Skeletal muscle satellite cell (primary cell): ENCODE data around the gene MAGI2. TPM values are rescaled to one million over a fixed set of nuclear protein-coding genes. Genes with fewer than 3 reads are reported as not detected.

Experiments used
- H3K27me3 ChIP-seq: 2 replicates; pipeline ENCODE4 v1.7.0; 2013; ENCODE audit warnings: low read length; ENCODE audit not compliant: control insufficient read depth, insufficient read depth
- H3K36me3 ChIP-seq: 2 replicates; pipeline ENCODE4 v1.7.0; 2013; ENCODE audit warnings: mild to moderate bottlenecking, control low read depth, low read length; ENCODE audit not compliant: insufficient read depth
- H3K4me1 ChIP-seq: 2 replicates; pipeline ENCODE4 v1.7.0; 2013; ENCODE audit warnings: low read length; ENCODE audit not compliant: control insufficient read depth, insufficient read depth
- H3K4me2 ChIP-seq: 2 replicates; pipeline ENCODE4 v1.7.0; 2013; ENCODE audit warnings: mild to moderate bottlenecking, low read length
- H3K4me3 ChIP-seq: 2 replicates; pipeline ENCODE4 v1.7.0; 2013; ENCODE audit warnings: low read length
- H3K9ac ChIP-seq: 2 replicates; pipeline ENCODE4 v1.7.0; 2013; ENCODE audit warnings: mild to moderate bottlenecking, low read depth, low read length, moderate library complexity
- H3K9me3 ChIP-seq: replicated peaks from 2 replicates; pipeline ENCODE4 v1.7.0; 2013; ENCODE audit warnings: mild to moderate bottlenecking, control low read depth, low read length
- total RNA-seq: library from RNA; depleted of rRNA; stranded (reverse); fragments of >200 nt; gene quantifications from 2 replicates; pipeline ENCODE4 v1.2.3, GENCODE V29; 2012; rRNA removed

MAGI2 gene
- 5.5 and 8.9 TPM in 2 replicates for total RNA-seq

DNA sequence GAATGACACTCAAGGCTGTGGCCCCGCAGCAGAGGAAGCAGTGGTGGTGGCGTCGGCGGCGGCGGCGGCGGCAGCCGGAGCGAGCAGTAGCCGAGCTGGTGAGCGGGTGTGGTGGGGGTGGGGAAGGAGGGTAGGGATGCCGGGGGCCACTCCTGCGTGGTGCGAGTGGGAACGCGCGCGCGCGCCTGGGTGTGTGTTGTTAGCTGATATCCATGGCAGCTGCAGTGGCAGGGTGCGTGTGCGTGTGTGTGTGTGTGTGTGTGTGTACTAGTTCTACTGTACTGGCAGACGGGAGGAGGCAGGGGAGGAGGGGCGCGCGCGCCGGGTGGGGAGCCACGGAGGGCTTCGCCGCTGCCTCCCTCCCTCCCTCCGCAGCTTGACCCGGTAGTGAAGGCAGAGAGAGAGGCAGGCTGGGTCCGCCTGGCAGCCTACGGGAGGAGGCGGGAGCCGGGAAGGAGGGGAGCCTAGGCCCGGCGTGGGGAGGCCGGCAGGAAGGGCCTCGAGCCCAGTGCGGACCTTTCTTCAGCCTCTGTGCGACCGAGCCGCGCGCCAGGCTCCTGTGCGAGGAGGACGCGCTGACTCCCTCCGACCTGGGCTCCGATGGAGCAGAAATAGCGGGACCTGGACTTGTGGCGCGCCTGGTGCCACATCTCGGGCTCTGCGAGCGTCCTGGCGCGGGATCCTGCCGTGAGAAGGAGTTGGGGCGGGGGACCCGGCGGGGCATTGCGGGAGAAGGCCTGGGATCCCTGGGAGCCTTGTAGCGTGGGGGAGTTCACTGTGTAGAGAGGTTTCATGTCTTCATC, at the start of gene MAGI2:
Gene MAGI2 (minus strand): TSS at position 110 of the 803 bp plus-strand sequence. CDS start 347 bp downstream, outside the sequence.
- no peaks in the 10 kb centered on the region for H3K27me3 ChIP-seq
- peak within 1 kb of the TSS; percentile 92 for H3K4me3 ChIP-seq
- peak within 1 kb of the TSS; percentile 94 for H3K9ac ChIP-seq
- H3K9me3 ChIP-seq: no peaks in the 10 kb centered on the region
- peaks cover 16% of the 10 kb centered on the region for H3K4me1 ChIP-seq
- H3K4me2 ChIP-seq: peak within 1 kb of the TSS; percentile 99
- peaks cover 3% of the 10 kb centered on the region for H3K36me3 ChIP-seq

DNA sequence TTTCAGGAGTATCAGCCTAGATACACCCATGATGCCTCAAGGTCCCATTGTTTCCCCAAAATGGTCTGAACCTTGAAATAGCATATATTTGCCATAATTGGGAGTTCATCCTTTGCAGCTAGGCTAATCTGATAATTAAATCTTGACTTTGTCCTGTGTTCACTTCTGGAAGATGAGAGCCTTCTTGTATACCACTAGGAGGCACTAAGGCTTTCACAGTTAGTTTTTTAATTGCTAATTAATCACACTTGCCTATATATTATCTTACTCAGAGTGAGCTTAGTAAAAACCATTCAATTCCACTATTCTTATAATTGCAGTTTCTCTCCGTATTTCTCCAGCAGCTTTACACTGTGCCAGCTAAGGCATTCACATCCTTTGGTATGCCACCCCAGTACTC, 48.7 kb upstream of the MAGI2 start:
- Histone ChIP-seq H3K4me3 (no peak overlapping the region), H3K27me3 (no peaks in the 10 kb centered on the region), H3K9me3 (no peaks in the 10 kb centered on the region), H3K36me3 (no peaks in the 10 kb centered on the region), H3K4me2 (no peak overlapping the region), H3K4me1 (peaks cover 17% of the 10 kb centered on the region), H3K9ac (no peak overlapping the region)

- Histone ChIP-seq H3K9ac (no peak overlapping the region), H3K36me3 (no peaks in the 10 kb centered on the region), H3K4me1 (peaks cover 17% of the 10 kb centered on the region), H3K4me2 (no peak overlapping the region), H3K9me3 (no peaks in the 10 kb centered on the region), H3K4me3 (no peak overlapping the region), H3K27me3 (no peaks in the 10 kb centered on the region)
Measured at GRCh38 chr7:79500759-79501158, 47.3 kb upstream of the MAGI2 start.

- H3K9me3 ChIP-seq: no peaks in the 10 kb centered on the region
- H3K4me1 ChIP-seq: peaks cover 17% of the 10 kb centered on the region
- no peak overlapping the region for H3K4me2 ChIP-seq
- H3K27me3 ChIP-seq: no peaks in the 10 kb centered on the region
- H3K36me3 ChIP-seq: no peaks in the 10 kb centered on the region
- no peak overlapping the region for H3K4me3 ChIP-seq
- no peak overlapping the region for H3K9ac ChIP-seq
Measured at GRCh38 chr7:79497728-79498127, 44.3 kb upstream of the MAGI2 start.

GRCh38 chr7:79495544-79496272, 42.2 kb upstream of the MAGI2 start:
- no peaks in the 10 kb centered on the region for H3K36me3 ChIP-seq
- peaks cover 17% of the 10 kb centered on the region for H3K4me1 ChIP-seq
- H3K27me3 ChIP-seq: no peaks in the 10 kb centered on the region
- peak overlapping the region; percentile 12 for H3K9ac ChIP-seq
- no peak overlapping the region for H3K4me3 ChIP-seq
- H3K9me3 ChIP-seq: no peaks in the 10 kb centered on the region
- peak overlapping the region; percentile 67 for H3K4me2 ChIP-seq

DNA sequence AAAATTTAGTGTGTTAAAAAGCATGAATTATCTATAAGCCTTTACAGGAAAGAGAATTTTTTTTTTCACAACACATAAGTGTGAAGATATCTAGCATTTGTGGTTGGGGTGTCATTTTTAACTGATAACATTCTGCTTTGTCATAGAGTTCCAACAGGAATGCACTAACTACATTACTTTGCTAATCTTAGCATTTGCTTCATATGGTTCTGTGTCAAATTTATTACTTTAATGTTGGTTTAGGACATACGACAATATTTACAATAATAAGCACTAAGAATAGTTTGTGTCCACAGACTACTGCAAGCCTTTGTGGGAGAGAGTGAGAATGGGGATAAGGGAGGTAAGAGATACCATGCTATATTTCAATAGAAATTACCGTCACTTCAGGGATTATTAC, 40.6 kb upstream of the MAGI2 start:
- Histone ChIP-seq H3K27me3 (no peaks in the 10 kb centered on the region), H3K4me1 (peaks cover 17% of the 10 kb centered on the region), H3K4me3 (no peak overlapping the region), H3K9ac (no peak overlapping the region), H3K4me2 (no peak overlapping the region), H3K9me3 (no peaks in the 10 kb centered on the region), H3K36me3 (no peaks in the 10 kb centered on the region)

DNA sequence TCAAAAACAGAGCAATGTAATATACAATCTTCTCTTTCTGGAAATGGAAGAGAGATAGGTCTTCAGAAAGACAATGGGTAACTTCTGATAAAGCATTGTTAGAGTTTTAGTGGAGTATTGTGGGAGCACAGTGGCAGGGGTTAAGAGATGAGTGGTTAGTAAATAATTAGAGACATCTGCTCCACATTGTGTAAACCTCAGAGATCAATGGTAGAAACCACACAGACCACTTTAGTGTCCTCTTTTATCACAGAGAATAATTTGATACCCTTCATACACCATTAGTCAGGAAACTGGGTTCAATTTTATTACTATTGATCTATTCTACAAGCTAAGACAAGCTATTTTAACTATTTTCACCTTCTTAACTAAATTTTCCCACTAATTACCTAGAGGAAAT, 35.9 kb upstream of the MAGI2 start:
- H3K4me3 ChIP-seq: no peak overlapping the region
- H3K4me2 ChIP-seq: no peak overlapping the region
- H3K4me1 ChIP-seq: no peaks in the 10 kb centered on the region
- no peak overlapping the region for H3K9ac ChIP-seq
- H3K27me3 ChIP-seq: no peaks in the 10 kb centered on the region
- no peaks in the 10 kb centered on the region for H3K36me3 ChIP-seq
- H3K9me3 ChIP-seq: no peaks in the 10 kb centered on the region

DNA sequence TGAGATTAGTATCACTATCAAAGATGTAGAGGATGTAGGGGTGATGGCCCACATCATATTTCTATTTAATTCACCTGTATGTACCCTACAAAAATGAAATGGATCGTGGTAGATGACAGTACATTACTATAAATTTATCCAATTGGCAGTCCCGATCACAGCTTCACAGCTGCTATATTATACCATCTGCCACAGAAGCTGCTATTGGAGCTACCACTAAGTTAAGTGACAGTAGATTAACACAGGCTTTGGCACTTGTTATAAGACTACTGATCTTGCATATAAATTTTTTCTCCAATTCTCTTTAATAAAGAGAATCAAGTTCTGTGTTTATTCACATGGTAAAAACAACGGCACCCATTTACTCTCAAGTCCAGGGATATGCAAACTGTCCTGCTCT, 24.9 kb upstream of the MAGI2 start:
- Histone ChIP-seq H3K36me3 (no peaks in the 10 kb centered on the region), H3K27me3 (no peaks in the 10 kb centered on the region), H3K4me2 (no peak overlapping the region), H3K9me3 (no peaks in the 10 kb centered on the region), H3K9ac (no peak overlapping the region), H3K4me1 (no peaks in the 10 kb centered on the region), H3K4me3 (no peak overlapping the region)

GRCh38 chr7:79475455-79475854, 22.0 kb upstream of the MAGI2 start:
- Histone ChIP-seq H3K9ac (no peak overlapping the region), H3K27me3 (no peaks in the 10 kb centered on the region), H3K9me3 (no peaks in the 10 kb centered on the region), H3K4me1 (no peaks in the 10 kb centered on the region), H3K4me2 (no peak overlapping the region), H3K36me3 (peaks cover 7% of the 10 kb centered on the region), H3K4me3 (no peak overlapping the region)

DNA sequence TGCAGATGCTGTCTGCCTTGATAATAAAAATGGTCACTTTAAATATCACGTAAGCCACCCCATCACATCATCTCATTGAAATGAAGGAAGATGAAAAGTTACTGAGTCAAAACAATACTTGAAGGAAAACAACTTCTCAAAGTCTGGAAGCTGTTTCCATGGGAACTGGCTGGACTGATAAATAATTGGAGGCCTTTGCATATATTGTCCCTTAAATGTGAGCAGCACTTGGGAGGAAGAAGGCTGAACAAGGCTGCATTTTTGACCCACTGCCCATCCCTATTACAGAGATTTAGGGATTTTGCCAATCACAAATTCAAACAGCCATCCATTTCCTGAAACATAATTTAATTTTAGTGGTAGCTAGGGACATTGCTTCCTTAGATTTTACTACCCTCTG, 18.2 kb upstream of the MAGI2 start:
- Histone ChIP-seq H3K4me2 (no peak overlapping the region), H3K9ac (no peak overlapping the region), H3K36me3 (peaks cover 7% of the 10 kb centered on the region)

GRCh38 chr7:79471283-79471682, 17.8 kb upstream of the MAGI2 start:
- no peak overlapping the region for H3K4me3 ChIP-seq
- H3K27me3 ChIP-seq: no peaks in the 10 kb centered on the region
- peaks cover 7% of the 10 kb centered on the region for H3K36me3 ChIP-seq

More for the DNA sequence above, 18.2 kb upstream of the MAGI2 start:
- no peaks in the 10 kb centered on the region for H3K27me3 ChIP-seq
- no peak overlapping the region for H3K4me3 ChIP-seq
- H3K4me1 ChIP-seq: no peaks in the 10 kb centered on the region
- H3K9me3 ChIP-seq: no peaks in the 10 kb centered on the region

More at GRCh38 chr7:79471283-79471682, 17.8 kb upstream of the MAGI2 start:
- Histone ChIP-seq H3K9me3 (no peaks in the 10 kb centered on the region), H3K9ac (no peak overlapping the region), H3K4me2 (no peak overlapping the region), H3K4me1 (no peaks in the 10 kb centered on the region)
